Immature natural killer cell (primary cell): Measurements from ENCODE around the gene PCMT1. TPM values are rescaled to one million over a fixed set of nuclear protein-coding genes. Genes with fewer than 3 reads are reported as not detected.
"Not testable (repeated sequence)": the region's sequence is repeated elsewhere in the genome, so short reads cannot be mapped to it uniquely, and the experiment has no call there.

Experiments
- DNase-seq, 3 donors: peaks; one replicate each; pipeline ENCODE4 v3.0.0; 2022; ENCODE audit warnings: mixed read lengths in 1 of 3
- H3K27ac Mint-ChIP-seq, 6 donors: one replicate each; pipeline ENCODE4 v1.8.0; 2020; ENCODE audit warnings: mixed read lengths in 6 of 6, mild to moderate bottlenecking in 5 of 6, inconsistent platforms in 4 of 6, moderate library complexity in 3 of 6
- H3K27me3 Mint-ChIP-seq, 3 donors: one replicate each; pipeline ENCODE4 v1.8.0; 2020 to 2021; ENCODE audit warnings: low read depth in 3 of 3, mild to moderate bottlenecking in 3 of 3, mixed read lengths in 3 of 3, moderate library complexity in 3 of 3, inconsistent platforms in 1 of 3
- H3K36me3 Mint-ChIP-seq, 3 donors: one replicate each; pipeline ENCODE4 v1.8.0; 2020; ENCODE audit warnings: mixed read lengths in 3 of 3, inconsistent platforms in 2 of 3, mild to moderate bottlenecking in 2 of 3
- H3K4me1 Mint-ChIP-seq, 2 donors: one replicate each; pipeline ENCODE4 v1.8.0; 2020; ENCODE audit warnings: inconsistent platforms in 2 of 2, mild to moderate bottlenecking in 2 of 2, mixed read lengths in 2 of 2, moderate library complexity in 1 of 2
- H3K4me3 Mint-ChIP-seq, 5 donors: one replicate each; pipeline ENCODE4 v1.8.0; 2020; ENCODE audit warnings: mild to moderate bottlenecking in 5 of 5, mixed read lengths in 5 of 5, inconsistent platforms in 3 of 5, moderate library complexity in 3 of 5
- H3K9me3 Mint-ChIP-seq, 6 donors: one replicate each; pipeline ENCODE4 v1.8.0; 2020; ENCODE audit warnings: mild to moderate bottlenecking in 6 of 6, mixed read lengths in 6 of 6, inconsistent platforms in 4 of 6, moderate library complexity in 3 of 6
- polyA plus RNA-seq, 3 donors: library from polyadenylated mRNA; unstranded; fragments of 300-500 nt; fragmentation: Illumina TruSeq; gene quantifications; one replicate each; pipeline ENCODE4 v1.2.3, GENCODE V29; 2021

PCMT1 gene
- polyA plus RNA-seq, 3 donors from 2014 or later, result 160 to 283 (median 172) TPM

DNA sequence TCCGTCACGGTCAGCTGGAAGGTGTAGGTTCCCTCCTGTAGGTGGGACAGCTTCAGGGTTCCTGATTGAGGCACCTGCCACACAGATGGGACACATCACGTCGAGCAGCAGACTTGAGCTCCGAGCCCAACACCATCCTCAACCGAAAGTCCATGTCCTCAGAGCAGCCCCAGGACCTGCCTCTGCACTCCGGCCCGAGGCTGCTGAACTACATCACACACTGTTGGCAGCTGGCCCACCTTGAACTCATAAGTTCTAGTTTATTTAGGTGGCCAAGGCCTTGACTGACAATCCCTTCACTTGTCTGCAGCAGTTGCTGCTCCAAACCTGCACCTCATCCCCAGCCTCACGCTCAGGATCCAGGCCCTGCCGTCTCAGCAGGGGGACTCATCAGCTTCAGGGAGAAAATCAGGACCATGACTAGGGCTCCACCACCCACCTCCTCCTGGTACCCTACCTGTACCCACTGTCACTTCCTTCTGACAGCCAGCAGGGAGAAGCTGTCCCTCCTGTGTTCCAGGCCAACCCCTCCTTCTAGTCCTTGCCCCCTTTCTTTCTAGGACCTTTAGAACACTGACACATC, 93.6 kb downstream of the PCMT1 start:
- H3K9me3 Mint-ChIP-seq, result no peaks in the 10 kb centered on the region
- H3K36me3 Mint-ChIP-seq, result no peaks in the 10 kb centered on the region
- no peak overlapping the region for H3K4me3 Mint-ChIP-seq
- H3K27ac Mint-ChIP-seq, result no peak overlapping the region
- H3K27me3 Mint-ChIP-seq, result peaks cover 0 to 13% (median 12%) of the 10 kb centered on the region in 3 donors
- no peaks in the 10 kb centered on the region for H3K4me1 Mint-ChIP-seq
- no peak for DNase-seq

GRCh38 chr6:149844036-149844435, 94.5 kb downstream of the PCMT1 start:
- not testable (repeated sequence) for H3K36me3 Mint-ChIP-seq, H3K4me1 Mint-ChIP-seq, H3K9me3 Mint-ChIP-seq, H3K27ac Mint-ChIP-seq, H3K4me3 Mint-ChIP-seq, DNase-seq
- H3K27me3 Mint-ChIP-seq, result peaks cover 0 to 13% (median 8%) of the 10 kb centered on the region in 3 donors

- Mint-ChIP-seq H3K4me3 (no peak overlapping the region), H3K4me1 (no peaks in the 10 kb centered on the region), H3K27me3 (peaks cover 0 to 12% (median 6%) of the 10 kb centered on the region in 3 donors), H3K36me3 (no peaks in the 10 kb centered on the region), H3K27ac (no peak overlapping the region), H3K9me3 (no peaks in the 10 kb centered on the region)
- DNase-seq, result no peak
Observed at GRCh38 chr6:149844480-149844879, 94.9 kb downstream of the PCMT1 start.

DNA sequence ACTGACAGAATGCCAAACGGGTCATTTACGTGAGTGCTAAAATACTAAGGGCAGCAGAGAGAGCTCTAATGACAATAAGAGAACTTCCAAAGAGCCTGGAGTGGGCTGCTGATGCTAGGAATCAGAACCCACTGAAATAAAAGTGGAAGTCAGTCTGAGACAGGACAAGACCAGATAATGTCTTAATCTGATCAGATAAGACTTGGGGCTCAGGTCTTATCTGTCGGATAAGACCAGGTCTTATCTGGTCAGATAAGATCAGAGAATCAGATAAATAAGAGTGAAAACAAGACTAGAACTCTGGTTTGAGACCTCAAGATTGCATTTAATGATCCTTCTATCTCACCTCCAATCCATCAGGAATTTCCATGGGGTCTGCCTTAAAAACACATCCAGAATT, 96.0 kb downstream of the PCMT1 start:
- H3K4me1 Mint-ChIP-seq, result no peaks in the 10 kb centered on the region
- no peak for DNase-seq
- peaks cover 0 to 14% (median 6%) of the 10 kb centered on the region in 3 donors for H3K27me3 Mint-ChIP-seq
- H3K27ac Mint-ChIP-seq, result peak overlapping the region in 1 of 6 donors; percentile 28
- H3K4me3 Mint-ChIP-seq, result no peak overlapping the region
- H3K9me3 Mint-ChIP-seq, result no peaks in the 10 kb centered on the region
- no peaks in the 10 kb centered on the region for H3K36me3 Mint-ChIP-seq

GRCh38 chr6:149846321-149846720, 96.8 kb downstream of the PCMT1 start:
- no peak for DNase-seq
- Mint-ChIP-seq H3K36me3 (no peaks in the 10 kb centered on the region), H3K4me3 (no peak overlapping the region), H3K27me3 (peaks cover 2 to 14% (median 6%) of the 10 kb centered on the region in 3 donors), H3K9me3 (no peaks in the 10 kb centered on the region), H3K27ac (no peak overlapping the region), H3K4me1 (no peaks in the 10 kb centered on the region)

DNA sequence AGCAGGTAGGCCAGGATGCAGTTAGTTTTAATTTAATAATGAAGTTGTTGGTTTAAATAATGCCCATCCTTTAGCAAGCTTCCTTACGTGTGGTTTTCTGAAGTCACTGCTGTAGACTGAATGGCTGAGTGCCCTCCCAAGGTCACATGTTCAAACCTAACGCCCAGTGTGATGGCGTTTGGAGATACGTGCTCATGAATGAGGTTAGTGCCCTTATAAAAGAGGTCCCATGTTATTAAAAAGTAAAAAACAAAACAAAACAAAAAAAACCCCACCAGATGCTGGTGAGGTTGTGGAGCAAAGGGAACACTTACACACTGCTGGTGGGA, 98.4 kb downstream of the PCMT1 start:
- no peak for DNase-seq
- Mint-ChIP-seq H3K9me3 (no peaks in the 10 kb centered on the region), H3K4me3 (no peak overlapping the region), H3K36me3 (no peaks in the 10 kb centered on the region), H3K27me3 (peaks cover 2 to 14% (median 4%) of the 10 kb centered on the region in 3 donors), H3K4me1 (peaks cover 2 to 16% of the 10 kb centered on the region in 2 donors), H3K27ac (no peak overlapping the region)

DNA sequence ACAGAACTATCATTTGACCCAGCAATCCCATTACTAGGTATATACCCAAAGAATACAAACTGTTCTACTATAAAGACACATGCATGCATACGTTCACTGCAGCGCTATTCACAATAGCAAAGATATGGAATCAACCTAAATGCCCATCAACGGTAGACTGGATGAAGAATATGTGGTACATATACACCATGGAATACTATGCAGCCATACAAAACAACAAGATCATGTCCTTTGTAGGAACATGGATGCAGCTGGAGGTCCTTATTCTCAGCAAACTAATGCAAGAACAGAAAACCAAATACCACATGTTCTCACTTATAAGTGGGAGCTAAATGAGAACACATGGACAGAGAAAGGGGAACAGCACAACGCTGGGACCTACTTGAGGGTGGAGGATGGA, 98.8 kb downstream of the PCMT1 start:
- H3K27ac Mint-ChIP-seq, H3K36me3 Mint-ChIP-seq, H3K4me3 Mint-ChIP-seq, DNase-seq, H3K9me3 Mint-ChIP-seq: not testable (repeated sequence)
- Mint-ChIP-seq H3K27me3 (peaks cover 2 to 14% (median 5%) of the 10 kb centered on the region in 3 donors), H3K4me1 (peaks cover 2 to 19% of the 10 kb centered on the region in 2 donors)

DNA sequence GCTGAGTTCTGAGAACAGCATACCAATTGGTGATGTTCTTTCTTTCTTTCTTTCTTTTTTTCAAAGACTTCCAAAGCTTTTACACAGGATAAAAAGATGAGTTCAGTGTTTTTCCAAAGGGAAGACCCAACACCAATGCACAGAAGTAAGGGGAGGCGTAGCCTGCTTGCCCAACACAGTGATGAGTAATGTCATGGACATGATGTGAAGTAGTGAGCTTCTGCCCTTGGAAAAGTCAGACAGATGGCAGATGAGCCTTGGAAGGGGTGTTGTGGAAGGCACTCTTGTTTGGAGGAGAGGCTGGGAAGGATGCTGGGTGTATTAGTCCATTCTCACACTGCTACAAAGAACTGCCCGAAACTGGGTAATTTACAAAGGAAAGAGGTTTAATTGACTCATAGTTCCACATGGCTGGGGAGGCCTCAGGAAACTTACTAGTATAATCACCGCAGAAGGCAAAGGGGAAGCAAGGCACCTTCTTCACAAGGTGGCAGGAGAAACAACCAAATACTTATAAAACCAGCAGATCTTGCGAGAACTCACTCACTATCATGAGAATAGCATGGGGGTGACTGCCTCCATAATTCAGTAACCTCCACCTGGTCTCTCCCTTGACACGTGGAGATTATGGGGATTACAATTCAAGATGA, 102.0 kb downstream of the PCMT1 start:
- H3K4me1 Mint-ChIP-seq, result peaks cover 2 to 19% of the 10 kb centered on the region in 2 donors
- no peaks in the 10 kb centered on the region for H3K9me3 Mint-ChIP-seq
- H3K4me3 Mint-ChIP-seq, result no peak overlapping the region
- H3K27me3 Mint-ChIP-seq, result peaks cover 2 to 5% (median 5%) of the 10 kb centered on the region in 3 donors
- H3K36me3 Mint-ChIP-seq, result no peaks in the 10 kb centered on the region
- H3K27ac Mint-ChIP-seq, result no peak overlapping the region
- DNase-seq, result no peak

- Mint-ChIP-seq H3K4me1 (peaks cover 2 to 19% of the 10 kb centered on the region in 2 donors), H3K4me3 (no peak overlapping the region), H3K36me3 (no peaks in the 10 kb centered on the region), H3K9me3 (no peaks in the 10 kb centered on the region), H3K27me3 (peaks cover 2 to 5% (median 5%) of the 10 kb centered on the region in 3 donors), H3K27ac (no peak overlapping the region)
- no peak for DNase-seq
Observed at GRCh38 chr6:149852180-149852579, 102.6 kb downstream of the PCMT1 start.

GRCh38 chr6:149852881-149853280, 103.3 kb downstream of the PCMT1 start:
- Mint-ChIP-seq H3K27ac (no peak overlapping the region), H3K4me3 (peak overlapping the region in 3 of 5 donors; percentile 21 to 52 (median 22)), H3K27me3 (peaks cover 2 to 5% (median 5%) of the 10 kb centered on the region in 3 donors), H3K36me3 (no peaks in the 10 kb centered on the region), H3K9me3 (no peaks in the 10 kb centered on the region), H3K4me1 (peaks cover 2 to 19% of the 10 kb centered on the region in 2 donors)
- DNase-seq, result peak in 1 of 3 donors; percentile 10

DNA sequence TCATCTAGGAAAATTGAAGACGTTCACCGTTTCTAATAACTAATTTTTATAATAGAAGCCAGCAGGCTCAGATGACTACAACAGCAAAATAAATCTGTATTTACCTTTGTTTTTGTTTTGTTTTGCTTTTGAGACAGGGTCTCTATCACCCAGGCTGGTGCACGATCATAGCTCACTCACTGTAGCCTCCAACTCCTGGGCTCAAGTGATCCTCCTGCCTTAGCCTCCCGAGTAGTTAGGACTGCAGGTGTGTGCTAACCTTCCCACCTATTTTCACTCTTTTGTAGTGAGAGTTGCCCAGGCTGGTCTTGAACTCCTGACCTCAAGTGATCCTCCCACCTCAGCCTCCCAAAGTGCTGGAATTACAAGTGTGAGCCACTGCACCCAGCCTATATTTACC, 104.5 kb downstream of the PCMT1 start:
- peaks cover 2 to 19% of the 10 kb centered on the region in 2 donors for H3K4me1 Mint-ChIP-seq
- H3K27ac Mint-ChIP-seq, DNase-seq, H3K4me3 Mint-ChIP-seq, H3K36me3 Mint-ChIP-seq, H3K9me3 Mint-ChIP-seq, H3K27me3 Mint-ChIP-seq: not testable (repeated sequence)

GRCh38 chr6:149854532-149854931, 105.0 kb downstream of the PCMT1 start:
- no peak overlapping the region for H3K4me3 Mint-ChIP-seq
- no peaks in the 10 kb centered on the region for H3K9me3 Mint-ChIP-seq
- no peak overlapping the region for H3K27ac Mint-ChIP-seq
- peaks cover 2 to 5% (median 5%) of the 10 kb centered on the region in 3 donors for H3K27me3 Mint-ChIP-seq
- DNase-seq, result no peak
- no peaks in the 10 kb centered on the region for H3K36me3 Mint-ChIP-seq
- peaks cover 2 to 19% of the 10 kb centered on the region in 2 donors for H3K4me1 Mint-ChIP-seq

DNA sequence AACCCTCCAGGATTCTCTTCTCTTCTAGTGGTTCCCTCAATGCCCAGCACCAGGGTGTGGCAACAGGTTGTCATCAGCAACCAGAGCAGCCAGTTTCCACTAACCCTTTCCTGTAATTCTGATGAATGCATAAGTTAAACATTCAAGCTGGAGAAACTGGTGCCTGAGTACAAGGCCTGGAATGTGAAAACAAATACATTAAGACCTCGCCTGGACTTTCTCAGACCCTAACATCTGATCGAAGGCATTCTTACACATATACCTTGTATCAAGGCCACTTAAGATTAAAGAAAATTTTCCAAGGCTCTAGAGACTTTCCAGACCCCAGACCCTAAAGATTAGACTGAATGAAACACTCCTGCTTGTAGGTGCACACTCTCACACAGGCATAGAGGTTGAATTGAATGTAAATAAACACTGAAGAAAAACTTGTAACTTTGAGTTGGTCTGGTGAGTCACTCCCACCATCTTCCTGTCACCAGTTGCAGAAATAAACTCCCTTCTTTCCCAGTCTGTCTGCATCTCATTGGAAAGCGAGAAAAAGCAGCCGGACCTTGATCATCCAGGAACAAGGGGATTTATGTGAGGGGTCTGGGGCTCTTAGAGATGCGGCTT, 105.6 kb downstream of the PCMT1 start:
- no peak overlapping the region for H3K4me3 Mint-ChIP-seq
- no peaks in the 10 kb centered on the region for H3K9me3 Mint-ChIP-seq
- DNase-seq, result no peak
- peaks cover 2 to 5% (median 2%) of the 10 kb centered on the region in 3 donors for H3K27me3 Mint-ChIP-seq
- no peak overlapping the region for H3K27ac Mint-ChIP-seq
- H3K4me1 Mint-ChIP-seq, result peaks cover 2 to 19% of the 10 kb centered on the region in 2 donors
- H3K36me3 Mint-ChIP-seq, result no peaks in the 10 kb centered on the region

DNA sequence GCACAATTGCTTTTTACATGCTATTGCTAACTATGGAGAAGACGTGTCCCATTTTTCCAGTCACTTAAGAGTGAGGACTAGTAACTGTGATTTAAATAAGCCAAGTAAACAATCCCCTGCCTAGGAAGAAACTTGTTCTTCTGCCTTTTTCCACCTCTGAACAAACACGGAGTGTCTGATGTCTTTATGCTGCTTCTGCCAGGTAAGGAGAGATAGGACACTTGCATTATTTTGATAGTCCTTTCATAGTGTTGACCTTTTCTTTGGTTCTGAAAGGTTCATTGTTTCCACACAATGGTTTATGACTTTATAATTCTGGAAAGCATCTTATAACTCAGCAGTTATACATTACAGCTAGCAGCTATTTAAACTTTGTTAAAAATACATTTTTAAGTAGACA, 106.2 kb downstream of the PCMT1 start:
- Mint-ChIP-seq H3K4me1 (peaks cover 2 to 19% of the 10 kb centered on the region in 2 donors), H3K27me3 (peaks cover 2 to 8% (median 2%) of the 10 kb centered on the region in 3 donors), H3K27ac (no peak overlapping the region), H3K9me3 (no peaks in the 10 kb centered on the region), H3K4me3 (no peak overlapping the region), H3K36me3 (no peaks in the 10 kb centered on the region)
- DNase-seq, result no peak
